NCI-H1092 (cell line): Measurements from ENCODE around the gene LRRIQ1.
"Not testable (repeated sequence)": the region's sequence is repeated elsewhere in the genome, so short reads cannot be mapped to it uniquely, and the experiment has no call there.

ENCODE experiments used
- DNase-seq: peaks from one replicate; lab custom pipeline; 2025; lab: John Stamatoyannopoulos, UW

The LRRIQ1 gene

DNA sequence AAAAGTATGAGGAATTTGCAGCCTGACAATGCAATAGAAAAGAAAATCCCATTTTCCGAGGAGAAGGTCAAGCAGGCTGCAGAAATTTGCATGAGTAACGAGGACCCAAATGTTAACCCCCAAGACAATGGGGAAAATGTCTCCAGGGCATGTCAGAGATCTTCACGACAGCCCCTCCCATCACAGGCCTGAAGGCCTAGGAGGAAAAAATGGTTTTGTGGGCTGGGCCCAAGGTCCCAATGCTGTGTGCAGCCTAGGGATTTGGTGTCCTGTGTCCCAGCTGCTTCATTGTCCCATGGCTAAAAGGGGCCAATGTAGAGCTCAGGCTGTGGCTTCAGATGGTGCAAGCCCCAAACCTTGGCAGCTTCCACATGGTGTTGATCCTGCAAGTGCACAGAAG lies 167.7 kb downstream of the LRRIQ1 start:
- not testable (repeated sequence) for DNase-seq

GRCh38 chr12:85206543-85206942 lies 170.4 kb downstream of the LRRIQ1 start:
- no peak for DNase-seq

- not testable (repeated sequence) for DNase-seq
Measured at GRCh38 chr12:85224339-85224738, 188.2 kb downstream of the LRRIQ1 start.

DNA sequence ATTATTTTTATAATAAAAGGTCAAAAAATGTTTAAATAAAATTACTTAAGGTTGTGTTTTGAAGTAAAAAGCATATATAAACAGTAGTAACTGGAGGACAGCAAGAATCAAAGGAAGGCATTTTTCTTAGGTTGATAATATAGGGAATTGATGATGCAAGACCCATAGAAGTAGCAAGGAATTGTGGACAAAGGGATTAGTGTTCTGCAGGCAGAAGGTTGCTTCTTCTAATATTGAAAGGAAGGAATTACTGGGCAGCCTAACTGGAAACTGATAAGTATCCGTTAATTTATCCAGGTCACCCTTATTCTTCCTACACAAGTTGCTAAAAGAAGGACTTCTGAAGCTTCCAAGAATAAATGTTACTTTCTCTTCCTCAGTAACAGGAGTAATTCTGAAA lies 189.3 kb downstream of the LRRIQ1 start:
- DNase-seq = no peak

DNA sequence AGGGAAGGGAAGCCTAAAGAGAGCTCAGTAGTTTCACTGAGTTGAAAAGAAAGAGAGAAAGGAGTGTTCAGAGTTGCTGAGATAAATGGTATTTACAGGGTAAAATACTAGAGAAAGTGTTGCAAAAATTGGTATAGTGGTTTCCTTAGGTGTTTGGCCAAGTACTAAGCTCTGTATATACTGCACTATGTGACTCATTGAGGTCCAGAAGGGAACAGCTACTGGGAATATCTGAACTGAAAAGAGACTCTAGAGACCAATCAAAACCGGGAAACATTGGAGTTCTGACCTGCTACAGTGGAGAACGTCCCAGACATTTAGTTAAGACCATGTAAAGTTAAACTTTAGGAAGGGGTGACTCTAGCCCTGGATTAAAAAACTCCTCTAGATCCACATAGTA lies 201.2 kb downstream of the LRRIQ1 start:
- DNase-seq = no peak

GRCh38 chr12:85244561-85244960 lies 208.4 kb downstream of the LRRIQ1 start:
- DNase-seq = no peak

DNA sequence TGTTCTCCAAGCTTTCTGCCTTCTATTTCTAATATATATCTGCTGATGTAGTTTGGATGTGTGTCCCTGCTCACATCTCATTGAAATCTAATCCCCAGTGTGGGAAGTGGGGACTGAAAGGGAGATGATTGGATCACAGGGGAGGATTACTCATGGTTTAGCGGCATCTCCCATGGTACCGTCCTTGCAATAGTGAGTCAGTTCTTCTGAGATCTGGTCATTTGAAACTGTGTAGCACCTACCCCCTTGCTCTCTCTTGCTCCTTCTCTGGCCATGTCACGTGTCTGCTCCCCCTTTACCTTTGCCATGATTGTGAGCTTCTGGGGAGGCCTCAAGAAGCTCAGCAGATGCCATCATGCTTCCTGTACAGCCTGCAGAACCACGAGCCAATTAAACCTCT lies 217.7 kb downstream of the LRRIQ1 start:
- DNase-seq = no peak

GRCh38 chr12:85257671-85258070 lies 221.5 kb downstream of the LRRIQ1 start:
- no peak for DNase-seq

GRCh38 chr12:85260447-85260846 lies 224.3 kb downstream of the LRRIQ1 start:
- DNase-seq = no peak

GRCh38 chr12:85260896-85261295 lies 224.7 kb downstream of the LRRIQ1 start:
- DNase-seq = no peak

GRCh38 chr12:85266356-85266755 lies 230.2 kb downstream of the LRRIQ1 start:
- no peak for DNase-seq

DNA sequence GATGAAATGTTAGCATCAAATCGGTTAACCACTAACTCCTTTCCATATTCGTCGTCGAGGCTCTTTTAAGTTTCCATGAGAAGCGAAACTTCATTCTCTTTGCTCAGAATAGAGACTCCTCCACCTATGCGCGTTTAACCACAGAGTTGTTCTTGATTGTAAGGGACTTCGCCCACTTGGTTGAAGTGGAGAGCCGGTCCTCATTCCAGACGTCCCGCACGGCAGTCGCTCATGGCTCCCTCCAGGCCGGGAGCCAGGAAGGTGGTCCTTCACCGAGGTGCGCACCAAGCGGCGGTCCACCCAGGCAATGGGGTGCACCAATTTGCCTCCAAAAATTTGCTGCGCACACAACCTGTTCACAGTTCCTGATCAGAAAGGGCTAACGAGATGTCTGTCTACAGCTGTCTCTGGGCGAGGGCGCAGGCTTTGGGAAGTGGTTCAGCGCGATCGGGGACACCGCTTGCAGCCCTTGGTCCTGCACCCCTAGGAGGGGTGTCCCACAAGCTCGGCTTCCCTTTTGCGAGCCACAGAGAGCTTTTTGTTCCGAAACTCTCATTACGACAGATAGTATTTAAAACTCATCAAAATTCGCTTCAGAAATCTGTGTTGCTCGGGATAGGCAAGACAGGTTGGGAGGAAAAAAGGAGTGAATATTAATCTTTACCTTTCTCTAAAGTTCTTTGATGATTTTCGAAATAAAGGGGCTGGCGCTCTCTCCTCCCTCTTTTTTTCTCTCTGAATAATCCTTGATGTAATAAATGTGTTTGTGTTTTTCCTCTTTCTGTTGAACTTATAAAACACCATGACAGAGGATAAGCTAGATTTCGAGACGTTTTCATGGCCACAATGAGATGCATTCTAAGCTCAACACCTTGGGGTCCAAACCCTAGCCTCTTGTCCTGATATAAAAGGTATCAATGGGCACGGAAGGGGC lies 237.5 kb downstream of the LRRIQ1 start:
- no peak for DNase-seq

- DNase-seq = no peak
Measured at GRCh38 chr12:85274315-85274651, 238.1 kb downstream of the LRRIQ1 start.

- no peak for DNase-seq
Measured at GRCh38 chr12:85275374-85275773, 239.2 kb downstream of the LRRIQ1 start.

- DNase-seq = peak; percentile 18
Measured at GRCh38 chr12:85277191-85277590, 241.0 kb downstream of the LRRIQ1 start.

- no peak for DNase-seq
Measured at GRCh38 chr12:85277900-85278597, 241.9 kb downstream of the LRRIQ1 start.

DNA sequence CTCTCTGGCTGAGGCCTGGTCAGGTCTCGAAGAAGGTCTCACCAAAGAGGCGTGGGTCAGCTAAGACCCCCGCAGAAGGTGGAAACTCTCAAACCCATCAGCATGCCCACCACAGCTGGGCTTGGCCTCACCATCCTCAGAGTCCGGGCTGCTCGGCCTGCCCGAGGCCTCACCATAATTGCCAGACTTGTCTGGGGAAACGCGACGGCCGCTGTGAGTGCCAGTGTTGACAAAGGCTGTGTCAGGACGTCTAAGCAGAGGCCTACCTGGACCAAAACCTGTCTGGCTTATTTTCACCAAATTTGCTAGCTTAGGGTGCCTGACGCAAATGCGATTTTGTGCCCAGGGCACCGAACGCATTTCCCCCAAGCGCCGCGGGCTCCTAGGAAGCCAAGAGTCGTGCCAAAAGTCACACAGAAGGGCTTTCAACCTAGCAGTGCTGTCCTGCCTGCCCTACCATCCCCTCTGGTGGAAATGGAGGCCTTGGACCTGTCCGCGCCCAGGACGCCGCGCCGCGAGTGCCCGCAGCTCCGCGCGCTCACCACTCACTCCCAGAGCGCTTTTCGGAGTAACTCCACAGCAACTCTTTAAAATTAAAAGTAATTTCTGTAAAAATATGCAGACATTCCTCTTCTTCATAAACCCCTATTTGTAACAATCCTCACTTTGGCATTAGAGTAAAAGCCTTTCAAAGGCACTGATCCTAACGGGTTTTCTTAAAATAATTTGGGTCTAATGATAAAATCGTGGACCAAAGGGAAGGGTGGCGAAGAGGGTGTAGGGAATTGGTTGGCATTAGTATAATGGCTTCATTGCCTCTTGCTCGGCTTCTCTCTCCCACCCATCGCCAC lies 242.7 kb downstream of the LRRIQ1 start:
- no peak for DNase-seq

- DNase-seq = no peak
Measured at GRCh38 chr12:85279449-85280164, 243.5 kb downstream of the LRRIQ1 start.

GRCh38 chr12:85280165-85280983 lies 244.2 kb downstream of the LRRIQ1 start, which contains the start of gene ALX1:
Gene ALX1, plus strand, starts transcription at chr12:85280220. Its CDS starts 42 bp downstream, at chr12:85280262.
- DNase-seq = peak; percentile 13

- DNase-seq = no peak
Measured at GRCh38 chr12:85280984-85281630, 245.0 kb downstream of the LRRIQ1 start.
